GM19023 (cell line): ENCODE results near the gene ZNF383.
A peak's percentile ranks its signal among the peaks of the same experiment; 100 is the strongest.
"Not testable (repeated sequence)": the region's sequence is repeated elsewhere in the genome, so short reads cannot be mapped to it uniquely, and the experiment has no call there.

Experiments
- ATAC-seq: cut with Tn5 transposase; IDR thresholded peaks from one replicate; pipeline ENCODE4 v1.9.1; 2021; ENCODE audit warnings: mild to moderate bottlenecking, moderate library complexity; ENCODE audit not compliant: unreplicated experiment

The ZNF383 gene

GRCh38 chr19:37217775-37218591, at the start of gene ZNF383:
Gene ZNF383, plus strand, starts transcription at chr19:37218214. Its CDS starts 12,240 bp downstream, at chr19:37230454.
- peak; percentile 88 for ATAC-seq

- peak; percentile 97 for ATAC-seq
These were observed 45.3 kb upstream of the ZNF383 start, which contains the start of gene ZNF585A for GRCh38 chr19:37172368-37173366. Gene ZNF585A, minus strand, starts transcription at chr19:37172695. Its CDS starts 2,785 bp downstream, at chr19:37169910.

GRCh38 chr19:37186071-37186470, 31.9 kb upstream of the ZNF383 start:
- not testable (repeated sequence) for ATAC-seq

GRCh38 chr19:37195248-37195647, 22.8 kb upstream of the ZNF383 start:
- not testable (repeated sequence) for ATAC-seq

GRCh38 chr19:37197115-37197514, 20.9 kb upstream of the ZNF383 start:
- not testable (repeated sequence) for ATAC-seq

- ATAC-seq, result no peak
These were observed 20.2 kb upstream of the ZNF383 start for GRCh38 chr19:37197768-37198167.

GRCh38 chr19:37217480-37217774, 587 bp upstream of the ZNF383 start:
- ATAC-seq, result no peak

GRCh38 chr19:37218592-37218935, 550 bp downstream of the ZNF383 start:
- ATAC-seq, result no peak

- no peak for ATAC-seq
These were observed 2.4 kb downstream of the ZNF383 start for GRCh38 chr19:37220383-37220782.

GRCh38 chr19:37221136-37221535, 3.1 kb downstream of the ZNF383 start:
- no peak for ATAC-seq

- ATAC-seq, result no peak
These were observed 8.2 kb downstream of the ZNF383 start for GRCh38 chr19:37226248-37226647.

GRCh38 chr19:37227996-37228395, 10.0 kb downstream of the ZNF383 start:
- ATAC-seq, result no peak

- ATAC-seq, result no peak
These were observed 25.2 kb downstream of the ZNF383 start for GRCh38 chr19:37243206-37243632.

GRCh38 chr19:37251308-37252229, 33.6 kb downstream of the ZNF383 start:
- no peak for ATAC-seq

- ATAC-seq, result not testable (repeated sequence)
These were observed 45.0 kb downstream of the ZNF383 start for GRCh38 chr19:37263028-37263427.

- ATAC-seq, result not testable (repeated sequence)
These were observed 49.0 kb downstream of the ZNF383 start for GRCh38 chr19:37267005-37267404.

GRCh38 chr19:37267755-37268154, 49.7 kb downstream of the ZNF383 start:
- ATAC-seq, result not testable (repeated sequence)

- not testable (repeated sequence) for ATAC-seq
These were observed 62.6 kb downstream of the ZNF383 start for GRCh38 chr19:37280656-37281055.

- not testable (repeated sequence) for ATAC-seq
These were observed 66.0 kb downstream of the ZNF383 start for GRCh38 chr19:37284020-37284419.

- ATAC-seq, result not testable (repeated sequence)
These were observed 71.2 kb downstream of the ZNF383 start for GRCh38 chr19:37289229-37289628.
